NK-92 (cell line): ENCODE measurements around the gene LMF2.
"Not testable (repeated sequence)": the region's sequence is repeated elsewhere in the genome, so short reads cannot be mapped to it uniquely, and the experiment has no call there.

Experiments used
- DNase-seq: peaks from one replicate; lab custom pipeline; 2025; ENCODE audit not compliant: unreplicated experiment; lab: John Stamatoyannopoulos, UW

LMF2 gene, protein sequence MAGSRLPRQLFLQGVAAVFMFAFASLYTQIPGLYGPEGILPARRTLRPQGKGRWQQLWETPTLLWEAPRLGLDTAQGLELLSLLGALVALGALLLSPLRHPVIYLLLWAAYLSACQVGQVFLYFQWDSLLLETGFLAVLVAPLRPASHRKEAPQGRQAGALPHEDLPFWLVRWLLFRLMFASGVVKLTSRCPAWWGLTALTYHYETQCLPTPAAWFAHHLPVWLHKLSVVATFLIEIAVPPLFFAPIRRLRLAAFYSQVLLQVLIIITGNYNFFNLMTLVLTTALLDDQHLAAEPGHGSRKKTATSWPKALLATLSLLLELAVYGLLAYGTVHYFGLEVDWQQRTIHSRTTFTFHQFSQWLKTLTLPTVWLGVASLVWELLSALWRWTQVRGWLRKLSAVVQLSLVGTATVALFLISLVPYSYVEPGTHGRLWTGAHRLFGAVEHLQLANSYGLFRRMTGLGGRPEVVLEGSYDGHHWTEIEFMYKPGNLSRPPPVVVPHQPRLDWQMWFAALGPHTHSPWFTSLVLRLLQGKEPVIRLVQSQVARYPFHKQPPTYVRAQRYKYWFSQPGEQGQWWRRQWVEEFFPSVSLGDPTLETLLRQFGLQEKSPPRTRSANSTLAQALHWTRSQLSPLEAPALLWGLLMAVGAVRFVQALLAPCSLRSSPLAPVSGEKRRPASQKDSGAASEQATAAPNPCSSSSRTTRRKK

DNA sequence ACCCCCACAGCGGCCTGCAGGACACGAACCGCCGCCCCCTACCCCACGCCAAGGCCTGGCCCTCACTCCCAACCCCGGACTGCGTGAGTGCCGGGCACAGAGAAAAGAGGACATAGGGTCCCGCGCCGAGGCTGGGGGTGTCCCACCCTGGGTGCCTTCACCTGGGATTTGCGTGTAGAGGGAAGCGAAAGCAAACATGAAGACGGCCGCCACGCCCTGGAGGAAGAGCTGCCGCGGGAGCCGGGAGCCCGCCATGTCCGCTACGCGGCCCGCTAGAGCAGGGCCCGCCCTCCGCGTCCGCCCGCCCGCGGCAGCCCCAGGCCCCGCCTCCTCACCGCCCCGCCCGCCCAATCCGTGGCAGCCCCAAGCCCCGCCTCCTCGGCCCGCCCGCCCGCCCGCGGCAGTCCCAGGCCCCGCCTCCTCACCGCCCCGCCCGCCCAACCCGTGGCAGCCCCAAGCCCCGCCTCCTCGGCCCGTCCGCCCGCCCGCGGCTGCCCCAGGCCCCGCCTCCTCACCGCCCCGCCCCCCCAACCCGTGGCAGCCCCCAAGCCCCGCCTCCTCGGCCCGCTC, at the start of gene LMF2:
LMF2 (minus strand) TSS at position 282 of the 570 bp plus-strand sequence; CDS start at position 255, 27 bp downstream.
- DNase-seq: no peak

DNA sequence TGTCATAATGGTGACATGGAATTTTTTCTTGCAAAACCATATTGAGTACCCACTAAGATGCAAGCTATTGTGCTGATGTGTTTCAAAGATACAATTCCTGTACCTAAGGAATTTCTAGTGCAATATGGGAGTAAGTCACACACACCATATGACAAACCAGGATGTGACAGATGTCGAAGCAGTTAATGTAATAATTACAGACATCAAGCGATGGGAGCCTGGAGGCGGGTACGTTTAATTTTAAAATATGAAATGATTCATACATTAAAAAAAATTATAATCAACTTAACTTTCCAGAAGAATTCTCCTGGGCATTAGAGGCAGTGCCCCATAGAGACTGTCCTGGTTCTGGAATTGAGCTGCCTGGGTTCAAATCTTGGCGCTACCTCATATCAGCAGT, 49.2 kb upstream of the LMF2 start:
- no peak for DNase-seq

DNA sequence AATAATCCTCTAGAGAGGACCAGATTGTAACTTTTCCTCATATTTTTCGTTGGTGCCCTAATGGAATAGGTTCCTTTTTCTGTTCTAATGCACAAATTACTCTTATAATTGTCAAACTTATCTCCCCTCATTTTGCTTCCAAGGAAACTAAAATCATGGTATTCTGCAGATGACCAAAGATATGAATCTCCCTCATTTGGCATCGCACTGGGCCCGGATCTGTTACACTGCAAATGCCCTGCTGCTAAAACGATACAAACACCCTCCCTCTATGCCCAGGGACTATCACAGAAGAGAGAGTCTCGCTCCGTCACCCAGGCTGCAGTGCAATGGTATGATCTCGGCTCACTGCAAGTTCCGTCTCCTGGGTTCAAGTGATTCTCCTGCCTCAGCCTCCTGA, 45.8 kb upstream of the LMF2 start:
- no peak for DNase-seq

DNA sequence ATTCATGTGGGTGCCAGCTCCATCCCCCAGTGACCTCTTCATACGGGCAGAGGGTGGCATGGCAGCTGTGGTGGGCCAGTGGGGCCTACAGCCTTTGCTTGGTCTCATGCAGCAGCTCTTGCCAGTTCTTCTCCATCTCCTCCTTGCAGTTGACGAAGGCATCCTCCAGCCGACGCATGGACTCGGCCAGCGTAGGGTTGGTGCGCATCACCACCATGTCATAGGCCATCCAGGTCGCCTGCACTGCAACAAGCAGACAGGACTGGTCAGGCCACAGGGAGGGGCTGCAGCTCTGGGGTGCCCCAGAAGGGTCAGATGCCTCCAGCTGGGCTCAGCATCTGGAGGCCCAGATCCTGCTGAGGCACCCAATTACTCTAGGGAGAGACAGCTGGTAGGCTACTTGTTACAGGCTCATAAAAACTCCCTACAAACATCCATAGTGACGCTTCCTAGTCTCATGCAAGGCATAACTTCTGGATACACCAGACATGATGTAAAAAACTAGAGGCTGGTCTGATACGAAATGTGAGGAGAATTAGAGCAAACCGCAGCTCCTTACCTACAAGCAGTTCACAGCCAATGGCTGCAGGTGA, 43.8 kb upstream of the LMF2 start:
- no peak for DNase-seq

DNA sequence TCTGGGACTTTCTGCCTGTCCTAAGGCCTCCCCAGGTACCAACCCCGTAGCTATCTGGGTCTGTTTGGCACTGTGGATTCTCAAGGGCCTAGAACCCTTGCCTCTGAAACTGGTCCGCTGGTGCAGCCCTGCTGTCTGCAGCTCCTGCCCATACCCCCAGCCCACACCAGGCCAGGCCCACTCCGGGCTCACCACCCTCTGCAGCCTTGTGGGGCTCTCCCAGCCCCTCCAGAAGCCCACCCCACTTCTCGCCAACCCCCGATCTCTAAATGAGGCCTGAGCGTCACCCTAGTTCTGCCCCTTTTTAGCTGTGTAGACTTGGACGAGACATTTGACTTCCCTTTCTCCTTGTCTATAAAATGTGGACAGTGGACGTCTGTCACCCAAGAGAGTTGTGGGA, 42.9 kb upstream of the LMF2 start:
- DNase-seq: no peak

DNA sequence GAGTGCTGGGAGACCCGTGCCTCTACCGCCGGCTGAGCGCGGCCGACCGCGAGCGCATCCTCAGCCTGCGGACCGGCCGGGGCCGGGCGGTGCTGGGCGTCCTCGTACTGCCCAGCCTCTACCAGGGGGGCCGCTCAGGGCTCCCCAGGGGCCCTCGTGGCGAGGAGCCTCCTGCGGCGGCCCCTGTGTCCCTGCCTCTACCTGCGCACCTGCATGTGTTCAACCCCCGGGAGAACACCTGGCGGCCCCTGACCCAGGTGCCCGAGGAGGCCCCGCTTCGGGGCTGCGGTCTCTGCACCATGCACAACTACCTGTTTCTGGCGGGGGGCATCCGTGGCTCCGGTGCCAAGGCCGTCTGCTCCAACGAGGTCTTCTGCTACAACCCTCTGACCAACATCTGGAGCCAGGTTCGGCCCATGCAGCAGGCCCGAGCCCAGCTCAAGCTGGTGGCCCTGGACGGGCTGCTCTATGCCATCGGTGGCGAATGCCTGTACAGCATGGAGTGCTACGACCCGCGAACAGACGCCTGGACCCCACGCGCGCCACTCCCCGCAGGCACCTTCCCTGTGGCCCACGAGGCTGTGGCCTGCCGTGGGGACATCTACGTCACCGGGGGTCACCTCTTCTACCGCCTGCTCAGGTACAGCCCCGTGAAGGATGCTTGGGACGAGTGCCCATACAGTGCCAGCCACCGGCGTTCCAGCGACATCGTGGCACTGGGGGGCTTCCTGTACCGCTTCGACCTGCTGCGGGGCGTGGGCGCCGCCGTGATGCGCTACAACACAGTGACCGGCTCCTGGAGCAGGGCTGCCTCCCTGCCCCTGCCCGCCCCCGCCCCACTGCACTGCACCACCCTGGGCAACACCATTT, 41.7 kb upstream of the LMF2 start:
- DNase-seq: no peak

DNA sequence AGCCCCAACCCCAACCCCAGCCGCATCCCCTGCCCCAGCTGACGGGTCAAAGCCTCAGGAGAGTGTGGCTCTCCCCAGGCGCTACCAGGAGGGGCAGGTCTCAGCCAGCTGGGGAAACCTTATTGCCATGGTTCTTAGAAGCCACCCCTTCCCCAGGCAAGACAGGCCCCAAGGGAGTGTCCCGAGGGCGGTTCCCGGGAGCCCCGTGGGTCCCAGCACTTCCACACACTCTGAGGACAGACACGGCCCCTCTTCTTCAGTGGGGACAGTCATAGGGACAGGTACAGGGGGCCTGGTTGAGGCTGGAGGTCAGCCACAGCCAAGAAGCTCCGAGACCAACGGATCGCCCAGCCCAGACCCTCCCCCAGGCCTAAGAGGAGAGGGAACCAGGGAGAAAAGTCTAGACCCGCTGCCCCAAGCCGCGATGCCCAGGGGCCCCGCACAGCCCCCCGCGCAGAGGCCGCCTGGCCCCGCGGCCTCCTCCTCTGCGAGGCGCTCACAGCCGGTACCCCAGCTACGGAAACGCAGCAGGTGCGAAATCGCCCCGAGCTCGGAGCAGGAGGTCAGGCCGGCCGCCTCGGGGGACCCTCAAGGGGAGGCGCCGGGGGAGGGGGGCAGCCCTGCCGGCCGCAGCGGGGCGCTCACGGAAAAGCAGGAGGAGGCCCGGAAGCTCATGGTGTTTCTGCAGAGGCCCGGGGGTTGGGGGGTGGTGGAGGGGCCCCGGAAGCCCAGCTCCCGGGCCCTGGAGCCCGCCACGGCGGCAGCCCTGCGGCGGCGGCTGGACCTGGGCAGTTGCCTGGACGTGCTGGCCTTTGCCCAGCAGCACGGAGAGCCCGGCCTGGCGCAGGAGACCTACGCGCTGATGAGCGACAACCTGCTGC, 40.8 kb upstream of the LMF2 start:
- DNase-seq: no peak

DNA sequence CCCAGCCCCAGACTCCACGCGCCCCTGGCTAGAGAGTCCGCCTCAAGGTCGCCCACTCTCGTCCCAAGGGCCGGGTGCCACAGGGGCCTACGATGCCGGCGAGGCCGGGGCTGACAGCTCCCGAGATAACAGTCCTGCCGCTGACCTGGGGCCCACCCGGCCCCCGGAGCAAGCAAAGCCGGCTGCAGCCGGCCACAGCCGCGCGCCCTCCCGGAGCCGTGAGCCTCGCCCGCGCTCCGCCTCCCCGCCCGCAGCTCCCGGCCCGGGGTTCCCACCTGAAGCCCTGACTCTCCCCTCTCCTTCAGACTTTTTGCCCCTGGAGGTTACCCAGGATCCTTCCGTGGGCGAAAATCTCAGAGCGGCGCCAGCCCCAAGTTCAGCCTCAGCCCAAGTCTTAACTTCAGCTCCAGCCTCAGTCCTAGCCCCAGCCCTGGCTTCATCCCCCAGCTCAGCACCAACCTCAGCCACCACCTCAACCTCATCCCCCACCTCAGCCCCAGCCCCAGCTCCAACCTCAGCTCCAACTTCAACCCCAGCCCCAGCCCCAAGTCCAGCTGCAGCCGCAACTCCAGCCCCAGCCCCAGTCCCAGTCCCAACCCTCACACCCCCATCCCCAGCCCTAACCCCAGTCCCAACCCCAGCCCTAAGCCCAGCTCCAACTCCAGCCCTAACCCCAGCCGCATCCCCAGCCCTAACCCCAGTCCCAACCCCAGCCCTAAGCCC, 39.9 kb upstream of the LMF2 start:
- no peak for DNase-seq

DNA sequence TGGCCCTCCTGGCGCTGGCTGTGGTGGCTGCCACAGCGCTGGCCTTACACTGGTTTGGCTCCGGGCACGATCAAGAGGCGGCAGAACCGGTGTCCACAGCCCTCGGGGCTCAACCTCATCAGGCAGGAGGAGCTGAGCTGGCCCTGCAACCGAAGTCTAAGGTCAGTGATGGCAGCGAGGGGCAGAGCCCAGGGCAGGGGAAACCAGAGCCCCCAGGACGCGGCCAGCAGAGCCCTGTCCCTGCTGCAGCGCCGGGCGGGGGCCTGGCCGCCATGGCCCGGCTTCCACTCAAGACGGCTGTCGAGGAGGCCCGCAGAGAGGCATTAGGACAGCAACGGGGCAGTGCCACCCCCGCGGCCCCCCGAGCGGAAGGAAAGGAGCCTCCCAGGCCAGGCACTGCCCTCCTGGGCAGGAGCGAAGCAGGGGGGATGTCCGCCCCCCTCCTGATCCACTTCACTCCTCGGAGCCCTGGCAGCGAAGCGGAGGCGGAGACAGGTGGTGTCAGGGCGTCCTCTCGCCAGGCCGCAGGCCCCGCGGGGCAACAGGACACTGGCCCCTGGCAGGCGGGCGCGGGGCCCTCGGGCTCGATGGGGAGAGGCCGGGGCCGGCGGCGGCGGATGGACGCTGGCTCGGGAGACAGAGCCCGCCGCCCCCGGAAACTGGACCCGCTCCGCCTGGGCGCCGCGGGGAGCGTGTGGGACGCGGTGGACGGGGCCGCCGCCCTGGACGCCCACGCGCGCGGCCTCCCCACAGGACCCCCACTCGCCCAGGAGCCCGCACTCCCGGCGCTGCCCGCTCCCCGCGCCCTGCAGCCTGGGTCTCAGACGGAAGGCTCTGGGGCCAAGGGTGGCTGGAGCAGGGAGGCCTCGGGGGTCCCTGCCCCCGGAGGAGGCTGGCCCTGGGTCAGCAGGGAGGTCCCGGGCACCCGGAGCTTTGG, 39.1 kb upstream of the LMF2 start:
- DNase-seq: no peak

DNA sequence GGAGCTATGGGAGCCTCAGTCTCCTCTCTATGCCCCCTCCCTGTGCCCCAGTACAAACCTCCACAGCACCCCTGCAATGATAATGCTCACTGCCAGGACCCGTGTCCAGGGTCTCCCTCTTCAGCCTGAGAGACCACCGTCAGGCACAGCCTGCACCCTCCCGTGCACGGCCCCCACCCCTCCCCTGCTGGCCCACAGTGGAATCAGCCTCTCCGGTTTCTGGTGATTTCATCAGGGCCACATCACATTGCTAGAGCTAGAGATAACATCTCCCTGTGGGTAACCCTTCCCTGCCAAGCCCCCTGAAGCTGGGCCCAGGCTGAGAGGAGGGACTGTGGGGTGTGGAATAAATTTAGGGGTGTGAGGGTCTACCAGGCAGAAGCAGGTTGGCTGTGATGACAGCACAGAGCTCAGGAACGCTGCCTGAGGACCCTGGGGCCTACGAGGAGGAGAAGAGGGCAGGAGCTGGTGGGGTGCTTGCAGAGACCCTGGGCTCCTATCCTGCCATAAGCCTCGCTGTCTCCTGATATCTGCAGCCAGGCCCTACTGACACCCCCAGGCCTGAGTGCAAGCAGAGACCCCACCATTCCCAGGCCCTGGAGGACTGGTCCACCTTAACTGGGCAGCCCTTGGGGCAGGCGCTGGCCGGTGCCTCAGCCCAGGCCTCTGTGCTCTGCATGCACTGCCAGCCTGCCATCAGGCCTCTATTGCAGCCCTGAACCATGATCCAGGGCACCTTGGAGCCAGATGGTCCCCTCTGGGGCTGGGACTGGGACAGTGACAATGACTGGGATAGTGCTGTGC, 38.2 kb upstream of the LMF2 start, which contains the start of gene KLHDC7B:
KLHDC7B (plus strand) TSS at position 378 of the 804 bp plus-strand sequence; CDS start at position 723, 345 bp downstream.
- DNase-seq: no peak

DNA sequence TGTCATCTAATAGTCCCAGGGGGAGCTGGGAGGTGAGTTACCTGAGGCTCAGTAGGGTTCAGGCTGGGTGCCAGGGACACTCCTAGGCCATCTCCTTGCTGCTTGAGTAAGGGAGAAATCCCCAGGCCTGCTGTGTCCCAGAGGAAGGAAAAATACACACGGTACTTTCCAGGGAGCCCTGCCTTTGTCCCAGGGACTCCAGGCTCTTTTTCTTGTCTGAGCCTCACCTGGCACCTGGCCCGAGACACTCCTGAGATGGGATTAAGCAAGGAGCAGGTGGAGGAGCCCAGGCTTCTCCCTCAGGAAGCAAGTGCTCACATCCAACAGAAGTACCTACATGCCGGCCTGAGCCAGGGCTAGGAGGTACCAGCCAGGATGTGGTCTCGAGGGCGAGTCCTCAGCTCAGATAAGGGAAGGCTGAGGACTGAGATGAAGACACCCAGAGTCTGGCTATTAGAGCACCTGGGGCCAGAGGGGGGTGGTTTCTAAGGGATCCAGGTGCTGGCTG, 37.3 kb upstream of the LMF2 start:
- no peak for DNase-seq

DNA sequence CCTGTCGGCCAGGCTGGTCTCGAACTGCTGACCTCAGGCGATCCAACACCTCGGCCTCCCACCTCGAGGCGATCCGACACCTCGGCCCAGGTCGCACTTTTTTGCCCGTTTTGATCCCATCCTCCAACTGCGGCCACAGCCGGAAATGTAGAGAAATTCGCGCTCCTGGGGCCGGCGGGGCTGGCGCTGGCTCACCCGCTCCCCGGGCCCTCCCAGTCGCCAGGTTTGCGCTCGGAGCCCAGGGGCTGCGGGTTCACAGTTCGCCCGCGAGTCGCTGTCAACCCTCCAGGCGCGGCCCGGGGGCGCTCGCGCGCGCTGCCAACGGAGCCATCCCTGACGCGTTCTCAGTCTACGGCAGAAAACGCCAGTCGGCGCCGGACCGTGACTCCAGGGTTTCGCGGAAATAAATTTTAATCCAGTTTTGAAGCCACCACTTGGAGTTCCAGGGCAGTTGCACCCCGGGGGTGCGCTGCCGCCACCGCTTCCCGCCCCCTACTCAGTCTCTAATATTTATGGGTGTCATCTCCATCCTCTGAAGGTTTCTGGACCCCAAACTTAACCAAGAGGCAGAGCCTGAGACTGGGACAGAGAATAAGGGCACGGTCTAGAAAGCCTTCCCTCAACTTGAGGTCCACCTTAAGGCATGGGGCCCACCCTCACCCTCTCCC, 36.7 kb upstream of the LMF2 start:
- DNase-seq: no peak

DNA sequence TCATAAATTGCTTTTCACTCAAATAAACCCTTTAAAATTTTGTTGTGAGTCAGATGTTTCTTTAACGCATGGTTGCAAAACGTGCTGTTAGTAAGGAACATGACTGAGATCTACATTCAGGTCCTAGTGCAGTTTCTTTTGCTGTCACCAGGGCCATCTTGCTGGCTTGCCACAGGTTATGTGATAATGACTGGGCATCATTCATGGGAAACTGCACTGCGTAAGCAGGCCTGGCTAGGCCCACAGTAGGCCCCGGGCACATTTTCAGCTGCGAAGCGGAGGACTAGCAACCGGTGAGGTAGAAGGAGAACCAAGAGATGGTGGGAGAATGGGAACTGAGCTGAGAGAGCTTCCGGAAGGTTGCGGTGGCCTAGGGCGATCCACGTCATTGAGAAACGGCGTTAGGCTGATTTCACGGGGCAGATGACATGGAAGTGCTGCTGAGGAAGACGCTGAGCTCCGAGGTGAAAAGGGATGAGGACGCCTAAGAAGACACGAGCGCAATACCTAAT, 35.0 kb upstream of the LMF2 start:
- no peak for DNase-seq

DNA sequence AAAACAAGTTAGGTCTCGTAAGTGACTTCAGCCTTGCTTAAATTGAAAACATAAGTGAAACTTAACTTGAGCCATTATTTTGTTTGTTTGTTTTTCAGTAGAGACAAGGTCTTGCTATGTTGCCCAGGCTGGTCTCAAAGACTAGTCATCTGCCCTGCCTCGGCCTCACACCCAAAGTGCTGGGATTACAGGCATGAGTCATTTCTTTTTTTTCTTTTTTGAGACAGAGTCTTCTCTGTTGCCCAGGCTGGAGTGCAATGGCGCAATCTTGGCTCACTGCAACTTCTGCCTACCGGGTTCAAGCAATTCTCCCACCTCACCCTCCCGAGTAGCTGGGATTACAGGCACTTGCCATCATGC, 34.1 kb upstream of the LMF2 start:
- not testable (repeated sequence) for DNase-seq

DNA sequence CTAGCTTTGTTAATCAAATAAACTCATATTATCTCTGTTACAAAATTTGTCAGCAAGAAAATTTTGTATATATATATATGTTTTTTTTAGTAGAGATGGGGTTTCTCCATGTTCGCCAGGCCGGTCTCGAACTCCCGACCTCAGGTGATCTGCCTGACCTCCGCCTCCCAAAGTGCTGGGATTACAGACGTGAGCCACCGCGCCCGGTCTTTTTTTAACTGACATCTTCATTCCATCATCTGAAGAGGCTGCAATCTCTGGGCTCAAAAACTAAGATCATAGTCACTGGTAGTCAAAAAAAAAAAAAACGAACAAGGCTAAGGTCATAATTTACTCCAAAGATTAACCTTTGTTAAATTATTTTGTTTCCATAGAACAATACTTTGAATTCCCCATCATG, 32.9 kb upstream of the LMF2 start:
- DNase-seq: no peak

DNA sequence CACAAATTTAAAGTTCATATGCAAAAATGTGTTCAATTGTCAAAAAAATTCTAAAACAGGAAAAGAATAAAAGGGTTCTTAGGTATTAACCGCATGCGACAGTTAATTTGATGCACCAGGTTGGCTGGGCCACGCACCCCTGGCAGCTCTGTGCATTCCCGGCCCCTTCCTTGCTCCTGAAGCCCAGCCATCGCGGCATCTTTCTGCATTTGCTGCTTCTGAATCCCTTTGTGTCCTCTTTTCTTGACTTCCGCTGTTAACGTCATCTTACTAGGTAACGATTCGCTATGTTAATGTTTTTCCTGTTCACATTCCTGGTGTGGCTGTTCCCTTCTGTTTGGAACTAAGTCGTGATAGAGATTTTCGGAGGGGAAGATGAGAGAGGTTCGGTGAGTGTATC, 30.3 kb upstream of the LMF2 start:
- DNase-seq: no peak
